Dendritic cell treated with granulocyte-macrophage colony-stimulating factor and Interleukin-4, amounts not matched to agents 40 ng/mL and 50 ng/mL, for 4 days (primary cell): Measurements from ENCODE around the gene GADD45GIP1.

Experiments used
- H3K27ac Mint-ChIP-seq: one replicate; pipeline ENCODE4 v1.8.0; 2022; ENCODE audit warnings: mild to moderate bottlenecking, mixed read lengths
- H3K27me3 Mint-ChIP-seq: one replicate; pipeline ENCODE4 v1.8.0; 2022; ENCODE audit warnings: mild to moderate bottlenecking, mixed read lengths
- H3K36me3 Mint-ChIP-seq: one replicate; pipeline ENCODE4 v1.8.0; 2022; ENCODE audit warnings: low read depth, mixed read lengths
- H3K4me1 Mint-ChIP-seq: one replicate; pipeline ENCODE4 v1.8.0; 2022; ENCODE audit warnings: low read depth, mixed read lengths
- H3K4me3 Mint-ChIP-seq: one replicate; pipeline ENCODE4 v1.8.0; 2022; ENCODE audit warnings: mild to moderate bottlenecking, moderate library complexity, mixed read lengths
- H3K9me3 Mint-ChIP-seq: one replicate; pipeline ENCODE4 v1.8.0; 2022; ENCODE audit warnings: mixed read lengths
- intact Hi-C: fragments of 100-400 bp; cut with micrococcal nuclease; formaldehyde crosslinking; loops from one replicate; pipeline ENCODE4 v1.15.0; 2022

Gene GADD45GIP1

GRCh38 chr19:12947702-12948611 lies 9.1 kb downstream of the GADD45GIP1 start:
- H3K27ac Mint-ChIP-seq, result peak overlapping the region; percentile 57
- no peak overlapping the region for H3K4me3 Mint-ChIP-seq
- peaks cover 71% of the 10 kb centered on the region for H3K4me1 Mint-ChIP-seq
- peaks cover 95% of the 10 kb centered on the region for H3K36me3 Mint-ChIP-seq
- no peaks in the 10 kb centered on the region for H3K27me3 Mint-ChIP-seq
- H3K9me3 Mint-ChIP-seq, result no peaks in the 10 kb centered on the region
- intact Hi-C loops, result no loop called here

GRCh38 chr19:12946731-12947496 lies 10.1 kb downstream of the GADD45GIP1 start:
- Mint-ChIP-seq H3K36me3 (peaks cover 95% of the 10 kb centered on the region), H3K27me3 (no peaks in the 10 kb centered on the region), H3K4me1 (peaks cover 69% of the 10 kb centered on the region), H3K27ac (peak overlapping the region; percentile 95), H3K9me3 (no peaks in the 10 kb centered on the region), H3K4me3 (peak overlapping the region; percentile 92)
- intact Hi-C loops, result no loop called here

GRCh38 chr19:12946092-12946721 lies 10.8 kb downstream of the GADD45GIP1 start:
- intact Hi-C loops, result no loop called here
- Mint-ChIP-seq H3K27me3 (no peaks in the 10 kb centered on the region), H3K27ac (peak overlapping the region; percentile 95), H3K4me3 (peak overlapping the region; percentile 92), H3K36me3 (peaks cover 95% of the 10 kb centered on the region), H3K4me1 (peaks cover 69% of the 10 kb centered on the region), H3K9me3 (no peaks in the 10 kb centered on the region)

GRCh38 chr19:12945479-12946091 lies 11.4 kb downstream of the GADD45GIP1 start, which contains the start of gene RAD23A:
Gene RAD23A (plus strand): TSS chr19:12945862. CDS start chr19:12945949, 87 bp downstream.
- H3K4me1 Mint-ChIP-seq, result peaks cover 71% of the 10 kb centered on the region
- H3K36me3 Mint-ChIP-seq, result peaks cover 95% of the 10 kb centered on the region
- intact Hi-C loops, result no loop called here
- no peaks in the 10 kb centered on the region for H3K27me3 Mint-ChIP-seq
- H3K9me3 Mint-ChIP-seq, result no peaks in the 10 kb centered on the region
- peak within 1 kb of the TSS; percentile 92 for H3K4me3 Mint-ChIP-seq
- peak within 1 kb of the TSS; percentile 95 for H3K27ac Mint-ChIP-seq

GRCh38 chr19:12944104-12944674 lies 12.8 kb downstream of the GADD45GIP1 start:
- H3K36me3 Mint-ChIP-seq, result peaks cover 95% of the 10 kb centered on the region
- H3K27ac Mint-ChIP-seq, result peak overlapping the region; percentile 95
- intact Hi-C loops, result no loop called here
- H3K4me3 Mint-ChIP-seq, result peak overlapping the region; percentile 10
- H3K9me3 Mint-ChIP-seq, result no peaks in the 10 kb centered on the region
- peaks cover 71% of the 10 kb centered on the region for H3K4me1 Mint-ChIP-seq
- H3K27me3 Mint-ChIP-seq, result no peaks in the 10 kb centered on the region

- peaks cover 66% of the 10 kb centered on the region for H3K4me1 Mint-ChIP-seq
- peak overlapping the region; percentile 95 for H3K27ac Mint-ChIP-seq
- H3K27me3 Mint-ChIP-seq, result no peaks in the 10 kb centered on the region
- intact Hi-C loops, result no loop called here
- H3K36me3 Mint-ChIP-seq, result peaks cover 95% of the 10 kb centered on the region
- H3K9me3 Mint-ChIP-seq, result no peaks in the 10 kb centered on the region
- H3K4me3 Mint-ChIP-seq, result peak overlapping the region; percentile 25
Measured at GRCh38 chr19:12943437-12944044, 13.5 kb downstream of the GADD45GIP1 start.

GRCh38 chr19:12940897-12941296 lies 16.1 kb downstream of the GADD45GIP1 start:
- peak overlapping the region; percentile 94 for H3K4me3 Mint-ChIP-seq
- H3K27ac Mint-ChIP-seq, result peak overlapping the region; percentile 95
- H3K4me1 Mint-ChIP-seq, result peaks cover 66% of the 10 kb centered on the region
- H3K36me3 Mint-ChIP-seq, result peaks cover 77% of the 10 kb centered on the region
- intact Hi-C loops, result no loop called here
- no peaks in the 10 kb centered on the region for H3K9me3 Mint-ChIP-seq
- H3K27me3 Mint-ChIP-seq, result no peaks in the 10 kb centered on the region

GRCh38 chr19:12939975-12940423 lies 17.0 kb downstream of the GADD45GIP1 start:
- H3K27me3 Mint-ChIP-seq, result no peaks in the 10 kb centered on the region
- H3K4me1 Mint-ChIP-seq, result peaks cover 66% of the 10 kb centered on the region
- peaks cover 68% of the 10 kb centered on the region for H3K36me3 Mint-ChIP-seq
- peak overlapping the region; percentile 95 for H3K27ac Mint-ChIP-seq
- peak overlapping the region; percentile 94 for H3K4me3 Mint-ChIP-seq
- no peaks in the 10 kb centered on the region for H3K9me3 Mint-ChIP-seq
- intact Hi-C loops, result no loop called here

- Mint-ChIP-seq H3K4me3 (peak overlapping the region; percentile 94), H3K4me1 (peaks cover 64% of the 10 kb centered on the region), H3K36me3 (peaks cover 58% of the 10 kb centered on the region), H3K9me3 (no peaks in the 10 kb centered on the region), H3K27ac (peak overlapping the region; percentile 95), H3K27me3 (no peaks in the 10 kb centered on the region)
- intact Hi-C loops, result no loop called here
Measured at GRCh38 chr19:12938779-12939601, 18.0 kb downstream of the GADD45GIP1 start.

GRCh38 chr19:12937927-12938778 lies 18.9 kb downstream of the GADD45GIP1 start, which contains the start of gene CALR:
Gene CALR (plus strand): TSS chr19:12938609. CDS start chr19:12938680, 71 bp downstream.
- intact Hi-C loops, result no loop called here
- H3K9me3 Mint-ChIP-seq, result no peaks in the 10 kb centered on the region
- H3K36me3 Mint-ChIP-seq, result peaks cover 56% of the 10 kb centered on the region
- H3K4me3 Mint-ChIP-seq, result peak within 1 kb of the TSS; percentile 94
- peak within 1 kb of the TSS; percentile 95 for H3K27ac Mint-ChIP-seq
- no peaks in the 10 kb centered on the region for H3K27me3 Mint-ChIP-seq
- peaks cover 63% of the 10 kb centered on the region for H3K4me1 Mint-ChIP-seq

GRCh38 chr19:12937093-12937926 lies 19.7 kb downstream of the GADD45GIP1 start:
- no peaks in the 10 kb centered on the region for H3K9me3 Mint-ChIP-seq
- peak overlapping the region; percentile 94 for H3K4me3 Mint-ChIP-seq
- H3K36me3 Mint-ChIP-seq, result peaks cover 51% of the 10 kb centered on the region
- intact Hi-C loops, result no loop called here
- H3K27me3 Mint-ChIP-seq, result no peaks in the 10 kb centered on the region
- peaks cover 65% of the 10 kb centered on the region for H3K4me1 Mint-ChIP-seq
- H3K27ac Mint-ChIP-seq, result peak overlapping the region; percentile 95
